ENCODE data around the gene TRAPPC8.
"Not testable (repeated sequence)": the region's sequence is repeated elsewhere in the genome, so short reads cannot be mapped to it uniquely, and the experiment has no call there.

TRAPPC8 gene

GRCh38 chr18:31850844-31851243 is 92.1 kb downstream of the TRAPPC8 start:
- no peak for DNase-seq (ENCODE audit: low read depth)
- no peak for TF ChIP-seq CTCF (conservative IDR thresholded peaks at IDR 0.05; ENCODE audit: low read depth, low read length)
- H3K4me3 ChIP-seq (ENCODE audit: low read length) = no peak overlapping the region

GRCh38 chr18:31840499-31840898 is 102.4 kb downstream of the TRAPPC8 start:
- H3K4me3 ChIP-seq (ENCODE audit: low read length) = no peak overlapping the region
- no peak for TF ChIP-seq CTCF (conservative IDR thresholded peaks at IDR 0.05; ENCODE audit: low read depth, low read length)
- no peak for DNase-seq (ENCODE audit: low read depth)

GRCh38 chr18:31837879-31838278 is 105.0 kb downstream of the TRAPPC8 start:
- no peak for TF ChIP-seq CTCF (conservative IDR thresholded peaks at IDR 0.05; ENCODE audit: low read depth, low read length)
- DNase-seq (ENCODE audit: low read depth) = no peak
- H3K4me3 ChIP-seq (ENCODE audit: low read length) = no peak overlapping the region

- no peak for DNase-seq (ENCODE audit: low read depth)
Measured at GRCh38 chr18:31835528-31836133, 107.3 kb downstream of the TRAPPC8 start.

GRCh38 chr18:31831903-31832302 is 111.0 kb downstream of the TRAPPC8 start:
- DNase-seq (ENCODE audit: low read depth) = no peak
- no peak overlapping the region for H3K4me3 ChIP-seq (ENCODE audit: low read length)
- TF ChIP-seq CTCF (conservative IDR thresholded peaks at IDR 0.05; ENCODE audit: low read depth, low read length) = no peak

More at GRCh38 chr18:31835528-31836133, 107.3 kb downstream of the TRAPPC8 start:
- H3K4me3 ChIP-seq (ENCODE audit: low read length) = no peak overlapping the region
- TF ChIP-seq CTCF (conservative IDR thresholded peaks at IDR 0.05; ENCODE audit: low read depth, low read length) = no peak

- H3K4me3 ChIP-seq (ENCODE audit: low read length) = no peak overlapping the region
- TF ChIP-seq CTCF (conservative IDR thresholded peaks at IDR 0.05; ENCODE audit: low read depth, low read length) = no peak
- DNase-seq (ENCODE audit: low read depth) = no peak
Measured at GRCh38 chr18:31830686-31831085, 112.2 kb downstream of the TRAPPC8 start.

- TF ChIP-seq CTCF (conservative IDR thresholded peaks at IDR 0.05; ENCODE audit: low read depth, low read length) = no peak
- no peak overlapping the region for H3K4me3 ChIP-seq (ENCODE audit: low read length)
- no peak for DNase-seq (ENCODE audit: low read depth)
Measured at GRCh38 chr18:31828613-31829012, 114.3 kb downstream of the TRAPPC8 start.

- DNase-seq (ENCODE audit: low read depth) = not testable (repeated sequence)
Measured at GRCh38 chr18:31826673-31827325, 116.1 kb downstream of the TRAPPC8 start.

More at GRCh38 chr18:31826673-31827325, 116.1 kb downstream of the TRAPPC8 start:
- H3K4me3 ChIP-seq (ENCODE audit: low read length) = not testable (repeated sequence)

All from retinal pigment epithelial cell (primary cell).